Ishikawa (cell line): ENCODE results near the gene MYH9.
A peak's percentile ranks its signal among the peaks of the same experiment; 100 is the strongest.

Experiments used
- CREB1 ChIP-seq: IDR thresholded peaks from 2 replicates; pipeline ENCODE4 v1.6.1; 2012; ENCODE audit warnings: low read depth
- EGR1 ChIP-seq: IDR thresholded peaks from 2 replicates; pipeline ENCODE4 v1.6.1; 2012
- EP300 ChIP-seq: IDR thresholded peaks from 2 replicates; pipeline ENCODE4 v1.6.1; 2012; ENCODE audit warnings: borderline replicate concordance
- RAD21 ChIP-seq: IDR thresholded peaks from 2 replicates; pipeline ENCODE4 v1.6.1; 2012; ENCODE audit warnings: low read depth
- TAF1 ChIP-seq: IDR thresholded peaks from 2 replicates; pipeline ENCODE4 v1.6.1; 2012; ENCODE audit warnings: low read depth, mild to moderate bottlenecking
- TCF12 ChIP-seq: IDR thresholded peaks from 2 replicates; pipeline ENCODE4 v1.6.1; 2012; ENCODE audit warnings: low read depth
- TEAD4 ChIP-seq: IDR thresholded peaks from 2 replicates; pipeline ENCODE4 v1.6.1; 2012
- YY1 ChIP-seq: IDR thresholded peaks from 2 replicates; pipeline ENCODE4 v1.6.1; 2012; ENCODE audit warnings: low read depth
- ZBTB7A ChIP-seq: IDR thresholded peaks from 2 replicates; pipeline ENCODE4 v1.6.1; 2012; ENCODE audit warnings: low read depth
- TF ChIP-seq, protein P1 (sequence below): IDR thresholded peaks from 2 replicates; pipeline ENCODE4 v1.6.1; 2012
- TF ChIP-seq, protein P2 (sequence below): IDR thresholded peaks from 2 replicates; pipeline ENCODE4 v1.6.1; 2012; ENCODE audit warnings: low read depth, mild to moderate bottlenecking

- TF ChIP-seq RAD21 (no peak; the same call in 1 of the 2 replicates), EP300 (no peak), ZBTB7A (no peak), TAF1 (no peak), TEAD4 (no peak), YY1 (no peak), TCF12 (no peak), EGR1 (no peak), CREB1 (no peak)
- TF ChIP-seq, protein P1, sequence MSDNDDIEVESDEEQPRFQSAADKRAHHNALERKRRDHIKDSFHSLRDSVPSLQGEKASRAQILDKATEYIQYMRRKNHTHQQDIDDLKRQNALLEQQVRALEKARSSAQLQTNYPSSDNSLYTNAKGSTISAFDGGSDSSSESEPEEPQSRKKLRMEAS: no peak
- TF ChIP-seq, protein P2, sequence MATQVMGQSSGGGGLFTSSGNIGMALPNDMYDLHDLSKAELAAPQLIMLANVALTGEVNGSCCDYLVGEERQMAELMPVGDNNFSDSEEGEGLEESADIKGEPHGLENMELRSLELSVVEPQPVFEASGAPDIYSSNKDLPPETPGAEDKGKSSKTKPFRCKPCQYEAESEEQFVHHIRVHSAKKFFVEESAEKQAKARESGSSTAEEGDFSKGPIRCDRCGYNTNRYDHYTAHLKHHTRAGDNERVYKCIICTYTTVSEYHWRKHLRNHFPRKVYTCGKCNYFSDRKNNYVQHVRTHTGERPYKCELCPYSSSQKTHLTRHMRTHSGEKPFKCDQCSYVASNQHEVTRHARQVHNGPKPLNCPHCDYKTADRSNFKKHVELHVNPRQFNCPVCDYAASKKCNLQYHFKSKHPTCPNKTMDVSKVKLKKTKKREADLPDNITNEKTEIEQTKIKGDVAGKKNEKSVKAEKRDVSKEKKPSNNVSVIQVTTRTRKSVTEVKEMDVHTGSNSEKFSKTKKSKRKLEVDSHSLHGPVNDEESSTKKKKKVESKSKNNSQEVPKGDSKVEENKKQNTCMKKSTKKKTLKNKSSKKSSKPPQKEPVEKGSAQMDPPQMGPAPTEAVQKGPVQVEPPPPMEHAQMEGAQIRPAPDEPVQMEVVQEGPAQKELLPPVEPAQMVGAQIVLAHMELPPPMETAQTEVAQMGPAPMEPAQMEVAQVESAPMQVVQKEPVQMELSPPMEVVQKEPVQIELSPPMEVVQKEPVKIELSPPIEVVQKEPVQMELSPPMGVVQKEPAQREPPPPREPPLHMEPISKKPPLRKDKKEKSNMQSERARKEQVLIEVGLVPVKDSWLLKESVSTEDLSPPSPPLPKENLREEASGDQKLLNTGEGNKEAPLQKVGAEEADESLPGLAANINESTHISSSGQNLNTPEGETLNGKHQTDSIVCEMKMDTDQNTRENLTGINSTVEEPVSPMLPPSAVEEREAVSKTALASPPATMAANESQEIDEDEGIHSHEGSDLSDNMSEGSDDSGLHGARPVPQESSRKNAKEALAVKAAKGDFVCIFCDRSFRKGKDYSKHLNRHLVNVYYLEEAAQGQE: 0 out of 2 replicates have a peak, but pooled peaks have one; percentile 19
These were observed 53.5 kb downstream of the MYH9 start for GRCh38 chr22:36334081-36334820.
